H1 (cell line): ENCODE data around the gene WFDC8. TPM values are rescaled to one million over a fixed set of nuclear protein-coding genes. Genes with fewer than 3 reads are reported as not detected.

Experiments used
- CTCF ChIA-PET: fragments of 300-600 bp; sonication (Branson Sonifier 250); formaldehyde crosslinking; loops from one replicate; lab custom pipeline; 2021; ENCODE audit not compliant: partially characterized antibody; lab: Charles Lee
- POLR2A ChIA-PET: fragments of 300-600 bp; sonication (Branson Sonifier 250); formaldehyde crosslinking; loops from one replicate; lab custom pipeline; 2021; ENCODE audit warnings: inconsistent platforms; ENCODE audit not compliant: partially characterized antibody; lab: Charles Lee
- DNase-seq, 2 experiments: peaks; one replicate each; pipeline versions ENCODE4 v3.0.0 to v3.0.0-alpha.2; 2010 to 2022; ENCODE audit warnings: low spot score in 2 of 2, low read depth in 1 of 2, mixed read lengths in 1 of 2
- FAIRE-seq: peaks from 2 replicates; lab custom pipeline; 2011; peaks lifted over from hg19 to GRCh38; lab: Jason Lieb, UNC
- H2AFZ ChIP-seq: 2 replicates; pipeline ENCODE4 v1.8.1; 2012; ENCODE audit warnings: low read length, inconsistent platforms
- H2AK5ac ChIP-seq: 2 replicates; pipeline ENCODE4 v1.6.1; 2013; ENCODE audit warnings: low read depth, low read length
- H2BK120ac ChIP-seq: replicated peaks from 2 replicates; pipeline ENCODE3; 2013; ENCODE audit warnings: low read depth, low read length, inconsistent platforms
- H2BK12ac ChIP-seq: 2 replicates; pipeline ENCODE4 v1.6.1; 2013; ENCODE audit warnings: low read depth, low read length
- H2BK15ac ChIP-seq: 2 replicates; pipeline ENCODE4 v1.6.1; 2013; ENCODE audit warnings: low read length
- H2BK20ac ChIP-seq: 2 replicates; pipeline ENCODE4 v1.6.1; 2013; ENCODE audit warnings: low read length
- H2BK5ac ChIP-seq: 2 replicates; pipeline ENCODE4 v1.6.1; 2013; ENCODE audit warnings: low read depth, low read length
- H3K14ac ChIP-seq: 2 replicates; pipeline ENCODE4 v1.6.1; 2013; ENCODE audit warnings: inconsistent platforms; ENCODE audit not compliant: insufficient read length
- H3K18ac ChIP-seq: 2 replicates; pipeline ENCODE4 v1.6.1; 2013; ENCODE audit warnings: low read length; ENCODE audit errors: extremely low read depth
- H3K23ac ChIP-seq: 2 replicates; pipeline ENCODE4 v1.6.1; 2013; ENCODE audit warnings: inconsistent platforms; ENCODE audit not compliant: insufficient read length
- H3K23me2 ChIP-seq: 2 replicates; pipeline ENCODE4 v1.6.1; 2013; ENCODE audit warnings: low read depth, low read length
- H3K27ac ChIP-seq: 2 replicates; pipeline ENCODE4 v1.6.1; 2011; ENCODE audit warnings: low read depth, low read length, inconsistent platforms
- H3K27me3 ChIP-seq, 4 experiments: replicated peaks in 1 of 4; 1 replicate in 1 of 4; 2 replicates in 3 of 4; pipeline versions ENCODE4 v1.6.1 to v1.8.1; 2011 to 2013; ENCODE audit warnings: low read length in 3 of 4, mild to moderate bottlenecking in 3 of 4, inconsistent platforms in 2 of 4, mixed read lengths in 2 of 4, moderate library complexity in 1 of 4; ENCODE audit not compliant: control insufficient read depth in 3 of 4, insufficient read depth in 3 of 4; ENCODE audit errors: extremely low read depth in 1 of 4
- H3K36me3 ChIP-seq, 4 experiments: 2 replicates each; pipeline versions ENCODE4 v1.6.1 to v1.8.1; 2011 to 2013; ENCODE audit warnings: mild to moderate bottlenecking in 4 of 4, low read length in 3 of 4, moderate library complexity in 2 of 4, control low read depth in 1 of 4, inconsistent platforms in 1 of 4; ENCODE audit not compliant: insufficient read depth in 4 of 4, control insufficient read depth in 2 of 4
- H3K4ac ChIP-seq: replicated peaks from 2 replicates; pipeline ENCODE3; 2013; ENCODE audit warnings: low read length, low read depth, mixed read lengths, inconsistent platforms; ENCODE audit not compliant: insufficient read length
- H3K4me1 ChIP-seq, 4 experiments: replicated peaks in 1 of 4; 1 replicate in 1 of 4; 2 replicates in 3 of 4; pipeline versions ENCODE4 v1.6.1 to v1.8.1; 2011 to 2013; ENCODE audit warnings: low read length in 3 of 4, inconsistent platforms in 2 of 4, mixed read lengths in 1 of 4; ENCODE audit not compliant: insufficient read depth in 4 of 4, control insufficient read depth in 3 of 4
- H3K4me2 ChIP-seq, 2 experiments: 2 replicates each; pipeline versions ENCODE4 v1.6.1 to v1.8.1; 2011 to 2013; ENCODE audit warnings: low read depth in 2 of 2, low read length in 2 of 2, control low read depth in 1 of 2, inconsistent platforms in 1 of 2, mild to moderate bottlenecking in 1 of 2; ENCODE audit not compliant: insufficient read depth in 1 of 2
- H3K4me3 ChIP-seq, 4 experiments: fragments of 200-600, 300-600 bp in 1 of 4; sonication (generic), shearing (Covaris generic), sonication (Bioruptor Twin) in 1 of 4; 2 replicates each; pipeline versions ENCODE4 v1.5.1 to v1.8.1; 2011 to 2016; ENCODE audit warnings: low read length in 4 of 4, low read depth in 3 of 4, control low read depth in 2 of 4, inconsistent platforms in 2 of 4, mild to moderate bottlenecking in 2 of 4, mixed read lengths in 1 of 4, moderate library complexity in 1 of 4; ENCODE audit not compliant: insufficient read depth in 2 of 4; ENCODE audit errors: extremely low read depth in 1 of 4
- H3K56ac ChIP-seq: replicated peaks from 2 replicates; pipeline ENCODE3; 2013; ENCODE audit warnings: low read depth, mild to moderate bottlenecking, mixed read lengths, low read length, inconsistent platforms; ENCODE audit not compliant: insufficient read length
- H3K79me1 ChIP-seq: 2 replicates; pipeline ENCODE4 v1.6.1; 2013; ENCODE audit warnings: low read depth, low read length, control low read depth
- H3K79me2 ChIP-seq, 2 experiments: 2 replicates each; pipeline versions ENCODE4 v1.6.1 to v1.8.1; 2012 to 2013; ENCODE audit warnings: low read length in 2 of 2, mild to moderate bottlenecking in 2 of 2, inconsistent platforms in 1 of 2; ENCODE audit not compliant: insufficient read depth in 2 of 2, control insufficient read depth in 1 of 2
- H3K9ac ChIP-seq, 4 experiments: replicated peaks in 1 of 4; 1 replicate in 1 of 4; 2 replicates in 3 of 4; pipeline versions ENCODE4 v1.6.1 to v1.8.1; 2011 to 2013; ENCODE audit warnings: low read depth in 3 of 4, low read length in 3 of 4, control low read depth in 2 of 4, mild to moderate bottlenecking in 2 of 4, moderate library complexity in 2 of 4, inconsistent platforms in 1 of 4; ENCODE audit errors: extremely low read depth in 1 of 4
- H3K9me3 ChIP-seq, 2 experiments: 2 replicates each; pipeline versions ENCODE4 v1.6.1 to v1.8.1; 2012 to 2013; ENCODE audit warnings: mild to moderate bottlenecking in 2 of 2, moderate library complexity in 2 of 2, control low read depth in 1 of 2, inconsistent platforms in 1 of 2, low read depth in 1 of 2, low read length in 1 of 2, mixed read lengths in 1 of 2; ENCODE audit not compliant: insufficient read depth in 2 of 2
- H4K20me1 ChIP-seq, 2 experiments: replicated peaks in 1 of 2; 2 replicates each; pipeline versions ENCODE3 to v1.8.1; 2011 to 2013; ENCODE audit warnings: inconsistent platforms in 2 of 2, low read length in 2 of 2, mild to moderate bottlenecking in 1 of 2; ENCODE audit not compliant: insufficient read depth in 2 of 2, control insufficient read depth in 1 of 2
- H4K5ac ChIP-seq: 2 replicates; pipeline ENCODE4 v1.6.1; 2013; ENCODE audit warnings: low read length, low read depth, mixed read lengths, inconsistent platforms; ENCODE audit not compliant: insufficient read length
- H4K8ac ChIP-seq: 2 replicates; pipeline ENCODE4 v1.8.0; 2013; ENCODE audit warnings: mild to moderate bottlenecking, moderate library complexity, low read length, inconsistent platforms; ENCODE audit not compliant: insufficient read depth; ENCODE audit errors: extremely low read depth
- H4K91ac ChIP-seq: replicated peaks from 2 replicates; pipeline ENCODE3; 2013; ENCODE audit warnings: low read length, mixed read lengths, inconsistent platforms; ENCODE audit not compliant: insufficient read length
- BCL11A ChIP-seq, 2 experiments: IDR thresholded peaks; one replicate each; pipeline ENCODE4 v1.6.1; 2011; ENCODE audit warnings: low read depth in 2 of 2, low read length in 2 of 2, mild to moderate bottlenecking in 2 of 2
- CTBP2 ChIP-seq: IDR thresholded peaks from 2 replicates; pipeline ENCODE4 v1.7.0; 2011; ENCODE audit warnings: borderline replicate concordance, mild to moderate bottlenecking, moderate library complexity, mixed read lengths, low read length; ENCODE audit not compliant: insufficient read depth, insufficient read length
- RBBP5 ChIP-seq: IDR thresholded peaks from 2 replicates; pipeline ENCODE4 v1.7.1; 2012; ENCODE audit warnings: low read depth, mild to moderate bottlenecking, inconsistent platforms, low read length, moderate library complexity, borderline replicate concordance
- SIRT6 ChIP-seq: IDR thresholded peaks from one replicate; pipeline ENCODE4 v1.7.1; 2012; ENCODE audit warnings: low read length, inconsistent platforms
- SP2 ChIP-seq: IDR thresholded peaks from 2 replicates; pipeline ENCODE4 v1.6.1; 2012; ENCODE audit warnings: mild to moderate bottlenecking, low read length, inconsistent platforms
- TCF12 ChIP-seq: IDR thresholded peaks from 2 replicates; pipeline ENCODE4 v1.6.1; 2011; ENCODE audit warnings: low read depth, mild to moderate bottlenecking, low read length
- WGBS, 2 experiments: shearing (Covaris generic) in 1 of 2; methylation state at CpG; one replicate each; pipeline versions ENCODE4 v1.1.6 to v1.1.7; 2013 to 2015; ENCODE audit warnings: low lambda C conversion rate in 2 of 2, mixed read lengths in 2 of 2, inconsistent platforms in 1 of 2, low coverage in 1 of 2, missing lambda C conversion rate in 1 of 2; ENCODE audit not compliant: insufficient replicate concordance in 2 of 2, insufficient coverage in 1 of 2, insufficient read length in 1 of 2; ENCODE audit errors: extremely low coverage in 1 of 2, missing lambda C conversion rate in 1 of 2; 5-methylcytosine and 5-hydroxymethylcytosine counted together
- polyA plus RNA-seq, 7 experiments: library from polyadenylated mRNA; depleted of rRNA in 3 of 7; stranded (reverse) in 5 of 7; unstranded in 2 of 7; fragments of >200 nt in 5 of 7; fragments of 200-250 nt in 2 of 7; gene quantifications; 1 replicate in 5 of 7; 2 replicates in 1 of 7; 4 replicates in 1 of 7; pipeline versions ENCODE4 v1.2.1 to v1.2.3, GENCODE V29; 2011 to 2013; ENCODE audit warnings: missing spikeins in 2 of 7, mixed read lengths in 2 of 7
- total RNA-seq: library from RNA; stranded (reverse); fragmentation: NEBNext Ultra II Directional; extraction: Animal tissue kit (Norgen Biotek cat#: 25700); gene quantifications from 2 replicates; pipeline ENCODE4 v1.2.1, GENCODE V29; 2021
- TF ChIP-seq, protein P1 (sequence below), 3 experiments: IDR thresholded peaks; 1 replicate in 2 of 3; 2 replicates in 1 of 3; pipeline versions ENCODE4 v1.5.1 to v1.6.1; 2011; ENCODE audit warnings: low read length in 3 of 3, mild to moderate bottlenecking in 3 of 3, inconsistent platforms in 2 of 3, low read depth in 1 of 3, moderate library complexity in 1 of 3; ENCODE audit not compliant: insufficient read depth in 1 of 3; ENCODE audit errors: control extremely low read depth in 1 of 3
- TF ChIP-seq, protein P2 (sequence below): IDR thresholded peaks from 2 replicates; pipeline ENCODE4 v1.6.1; 2012; ENCODE audit warnings: inconsistent platforms

Gene WFDC8
- total and polyA plus RNA-seq, 2 of the 8 experiments (the other 6 are each of a cell fraction or from before 2014, with no cell fraction given) = not detected

DNA sequence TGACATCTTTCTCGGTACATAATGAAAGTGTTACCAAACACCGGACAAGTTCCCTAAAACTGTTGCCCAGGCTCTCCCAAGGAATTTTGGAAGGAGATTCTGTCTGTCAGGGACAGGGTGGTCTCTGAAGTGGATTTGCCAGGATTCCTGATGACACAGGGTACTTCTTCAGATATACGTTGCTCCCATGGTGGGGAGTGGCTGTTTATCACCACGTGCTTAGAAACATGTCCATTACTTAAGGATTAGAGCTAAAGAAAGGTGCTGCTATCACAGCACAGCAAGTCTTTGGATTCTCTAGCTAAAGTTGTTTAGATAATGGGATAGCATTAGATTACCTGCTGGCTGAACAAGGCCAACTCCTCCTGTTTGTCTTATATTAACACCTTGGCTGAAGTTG, 70.0 kb downstream of the WFDC8 start:
- 88% methylated on average over 4 of the region's 4 CpGs; no CpG with 5 or more reads in 1 of the 2 experiments for WGBS, 2 experiments
- H4K91ac ChIP-seq = no peak overlapping the region
- H4K5ac ChIP-seq = no peak overlapping the region
- no peak for FAIRE-seq
- no peak overlapping the region for H2BK15ac ChIP-seq
- H3K9ac ChIP-seq = no peak overlapping the region
- no peaks in the 10 kb centered on the region for H3K27me3 ChIP-seq
- H3K23me2 ChIP-seq = no peaks in the 10 kb centered on the region; the same call in 1 of the 2 replicates
- H2AK5ac ChIP-seq = no peak overlapping the region
- H2BK12ac ChIP-seq = no peak overlapping the region
- no peak overlapping the region for H2BK20ac ChIP-seq
- H3K4ac ChIP-seq = no peak overlapping the region
- no peak overlapping the region for H3K18ac ChIP-seq
- no peak for DNase-seq
- no peaks in the 10 kb centered on the region for H3K79me1 ChIP-seq
- no peak overlapping the region for H4K8ac ChIP-seq
- H3K4me1 ChIP-seq = no peaks in the 10 kb centered on the region; a peak in 1 of 7 replicates
- H3K79me2 ChIP-seq = no peaks in the 10 kb centered on the region
- no peak overlapping the region for H2AFZ ChIP-seq
- H2BK5ac ChIP-seq = no peak overlapping the region
- ChIA-PET CTCF (interaction anchor here (0.7 to 1.2 kb wide), 3 partner anchors 29 to 280 kb away, joined by 3 read pairs; no protein-coding TSS in a partner anchor), POLR2A (no interaction called here)
- H4K20me1 ChIP-seq = no peaks in the 10 kb centered on the region
- H3K23ac ChIP-seq = no peak overlapping the region
- no peak overlapping the region for H3K4me3 ChIP-seq
- H3K4me2 ChIP-seq = no peak overlapping the region
- H3K9me3 ChIP-seq = no peaks in the 10 kb centered on the region
- no peak overlapping the region for H3K27ac ChIP-seq
- H3K56ac ChIP-seq = no peak overlapping the region
- H2BK120ac ChIP-seq = no peak overlapping the region
- no peak overlapping the region for H3K14ac ChIP-seq
- no peaks in the 10 kb centered on the region for H3K36me3 ChIP-seq
- TF ChIP-seq, protein P1, sequence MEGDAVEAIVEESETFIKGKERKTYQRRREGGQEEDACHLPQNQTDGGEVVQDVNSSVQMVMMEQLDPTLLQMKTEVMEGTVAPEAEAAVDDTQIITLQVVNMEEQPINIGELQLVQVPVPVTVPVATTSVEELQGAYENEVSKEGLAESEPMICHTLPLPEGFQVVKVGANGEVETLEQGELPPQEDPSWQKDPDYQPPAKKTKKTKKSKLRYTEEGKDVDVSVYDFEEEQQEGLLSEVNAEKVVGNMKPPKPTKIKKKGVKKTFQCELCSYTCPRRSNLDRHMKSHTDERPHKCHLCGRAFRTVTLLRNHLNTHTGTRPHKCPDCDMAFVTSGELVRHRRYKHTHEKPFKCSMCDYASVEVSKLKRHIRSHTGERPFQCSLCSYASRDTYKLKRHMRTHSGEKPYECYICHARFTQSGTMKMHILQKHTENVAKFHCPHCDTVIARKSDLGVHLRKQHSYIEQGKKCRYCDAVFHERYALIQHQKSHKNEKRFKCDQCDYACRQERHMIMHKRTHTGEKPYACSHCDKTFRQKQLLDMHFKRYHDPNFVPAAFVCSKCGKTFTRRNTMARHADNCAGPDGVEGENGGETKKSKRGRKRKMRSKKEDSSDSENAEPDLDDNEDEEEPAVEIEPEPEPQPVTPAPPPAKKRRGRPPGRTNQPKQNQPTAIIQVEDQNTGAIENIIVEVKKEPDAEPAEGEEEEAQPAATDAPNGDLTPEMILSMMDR (IDR thresholded peaks at IDR 0.05; ENCODE audit: control extremely low read depth in 1 of 3, insufficient read depth in 1 of 3, low read depth in 1 of 3, low read length in 3 of 3) = no peak
- TF ChIP-seq SIRT6 (no peak), BCL11A (IDR thresholded peaks at IDR 0.05; ENCODE audit: low read depth in 2 of 2, low read length in 2 of 2) (no peak), TCF12 (no peak), RBBP5 (no peak), SP2 (no peak), CTBP2 (no peak)
- TF ChIP-seq, protein P2, sequence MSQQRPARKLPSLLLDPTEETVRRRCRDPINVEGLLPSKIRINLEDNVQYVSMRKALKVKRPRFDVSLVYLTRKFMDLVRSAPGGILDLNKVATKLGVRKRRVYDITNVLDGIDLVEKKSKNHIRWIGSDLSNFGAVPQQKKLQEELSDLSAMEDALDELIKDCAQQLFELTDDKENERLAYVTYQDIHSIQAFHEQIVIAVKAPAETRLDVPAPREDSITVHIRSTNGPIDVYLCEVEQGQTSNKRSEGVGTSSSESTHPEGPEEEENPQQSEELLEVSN = no peak
